ENCODE measurements around the gene PTGER1.

GRCh38 chr19:14475251-14476073 lies at the start of gene PTGER1:
- TF ChIP-seq, protein P1, sequence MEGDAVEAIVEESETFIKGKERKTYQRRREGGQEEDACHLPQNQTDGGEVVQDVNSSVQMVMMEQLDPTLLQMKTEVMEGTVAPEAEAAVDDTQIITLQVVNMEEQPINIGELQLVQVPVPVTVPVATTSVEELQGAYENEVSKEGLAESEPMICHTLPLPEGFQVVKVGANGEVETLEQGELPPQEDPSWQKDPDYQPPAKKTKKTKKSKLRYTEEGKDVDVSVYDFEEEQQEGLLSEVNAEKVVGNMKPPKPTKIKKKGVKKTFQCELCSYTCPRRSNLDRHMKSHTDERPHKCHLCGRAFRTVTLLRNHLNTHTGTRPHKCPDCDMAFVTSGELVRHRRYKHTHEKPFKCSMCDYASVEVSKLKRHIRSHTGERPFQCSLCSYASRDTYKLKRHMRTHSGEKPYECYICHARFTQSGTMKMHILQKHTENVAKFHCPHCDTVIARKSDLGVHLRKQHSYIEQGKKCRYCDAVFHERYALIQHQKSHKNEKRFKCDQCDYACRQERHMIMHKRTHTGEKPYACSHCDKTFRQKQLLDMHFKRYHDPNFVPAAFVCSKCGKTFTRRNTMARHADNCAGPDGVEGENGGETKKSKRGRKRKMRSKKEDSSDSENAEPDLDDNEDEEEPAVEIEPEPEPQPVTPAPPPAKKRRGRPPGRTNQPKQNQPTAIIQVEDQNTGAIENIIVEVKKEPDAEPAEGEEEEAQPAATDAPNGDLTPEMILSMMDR (IDR thresholded peaks at IDR 0.05) = no peak
- no peak for TF ChIP-seq POLR2A (IDR thresholded peaks at IDR 0.05)

All from breast epithelium (tissue), 3 donors.